HG03521 (cell line): ENCODE data around the gene POMT2.
"Not testable (repeated sequence)": the region's sequence is repeated elsewhere in the genome, so short reads cannot be mapped to it uniquely, and the experiment has no call there.

Source experiments
- ATAC-seq: cut with Tn5 transposase; IDR thresholded peaks from one replicate; pipeline ENCODE4 v1.9.1; 2021; ENCODE audit warnings: mild to moderate bottlenecking, moderate library complexity; ENCODE audit not compliant: unreplicated experiment

POMT2 gene

DNA sequence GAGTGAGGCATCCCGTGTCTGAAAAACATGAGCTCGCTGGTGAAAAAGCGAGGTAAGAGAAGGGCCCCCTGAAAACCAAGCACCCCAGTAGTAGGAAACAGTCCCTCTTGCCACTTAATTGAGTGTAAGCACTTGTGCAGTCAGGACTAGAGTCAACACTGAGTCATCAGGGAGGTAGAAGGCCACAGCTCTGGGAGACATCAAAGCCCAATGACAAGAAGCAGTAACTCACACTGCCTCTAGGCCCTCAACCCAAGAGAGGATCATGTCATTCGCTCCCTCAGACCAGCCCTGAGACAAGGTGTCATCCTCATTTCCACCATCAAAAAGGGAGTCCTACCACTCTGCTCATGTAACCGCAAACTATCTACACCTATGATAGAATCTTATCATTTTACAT, 17.8 kb downstream of the POMT2 start:
- no peak for ATAC-seq

DNA sequence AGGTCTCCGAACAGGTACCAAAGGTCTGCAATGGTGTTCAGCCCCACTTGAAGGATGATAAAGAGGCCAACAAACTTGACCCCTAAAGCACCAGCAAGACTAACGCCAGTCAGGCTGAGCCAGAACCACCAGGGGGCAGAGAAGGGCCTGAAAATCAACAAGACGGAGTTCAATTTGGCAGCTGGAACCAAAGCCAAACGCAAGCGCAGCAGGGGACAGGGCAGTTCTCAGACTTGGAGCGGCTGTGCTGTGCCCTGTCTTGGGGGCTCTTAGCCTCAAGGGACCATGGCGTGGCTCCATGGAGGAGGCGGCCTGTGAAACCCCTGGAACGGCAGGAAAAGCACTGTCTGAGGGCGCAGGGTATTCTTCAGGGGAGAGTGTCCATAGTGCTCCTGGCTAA, 19.6 kb downstream of the POMT2 start:
- ATAC-seq: no peak

DNA sequence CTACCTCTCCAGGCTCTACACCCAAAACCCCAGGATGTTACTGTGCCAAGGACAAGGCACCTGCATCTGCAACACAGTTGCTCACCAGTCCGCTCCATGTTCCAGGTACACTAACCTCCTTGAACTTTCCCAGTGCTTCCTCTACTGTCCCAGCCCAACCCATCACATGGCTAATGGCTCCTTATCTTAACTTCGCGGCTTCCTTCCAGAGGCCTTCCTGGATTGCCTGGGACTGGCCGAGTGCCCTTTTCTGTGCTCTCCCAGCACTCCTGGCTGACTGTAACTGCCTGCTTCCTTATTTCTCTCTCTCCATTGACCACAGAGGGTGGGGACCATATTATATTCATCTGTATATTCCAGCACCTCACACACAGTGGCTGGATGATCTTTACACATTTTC, 20.9 kb downstream of the POMT2 start:
- ATAC-seq: no peak

DNA sequence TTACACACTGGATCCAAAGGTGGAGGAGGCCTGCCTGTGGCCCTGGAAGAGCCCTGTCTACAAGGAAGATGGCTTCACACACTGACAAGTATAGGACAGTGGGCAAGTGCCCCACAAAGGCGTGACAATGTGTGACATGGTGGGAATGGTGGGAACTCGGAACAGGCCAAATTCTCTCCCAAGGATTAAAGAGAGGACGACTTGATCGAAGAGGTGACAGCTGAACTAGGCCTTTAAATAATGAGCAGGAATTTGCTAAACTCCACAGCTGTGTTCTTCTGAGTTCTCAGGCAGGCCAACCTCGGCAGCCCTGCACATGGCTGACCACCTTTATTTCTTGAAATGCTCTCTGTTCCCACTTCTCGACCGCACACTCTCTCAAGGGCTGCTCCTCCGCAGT, 23.8 kb downstream of the POMT2 start:
- no peak for ATAC-seq

DNA sequence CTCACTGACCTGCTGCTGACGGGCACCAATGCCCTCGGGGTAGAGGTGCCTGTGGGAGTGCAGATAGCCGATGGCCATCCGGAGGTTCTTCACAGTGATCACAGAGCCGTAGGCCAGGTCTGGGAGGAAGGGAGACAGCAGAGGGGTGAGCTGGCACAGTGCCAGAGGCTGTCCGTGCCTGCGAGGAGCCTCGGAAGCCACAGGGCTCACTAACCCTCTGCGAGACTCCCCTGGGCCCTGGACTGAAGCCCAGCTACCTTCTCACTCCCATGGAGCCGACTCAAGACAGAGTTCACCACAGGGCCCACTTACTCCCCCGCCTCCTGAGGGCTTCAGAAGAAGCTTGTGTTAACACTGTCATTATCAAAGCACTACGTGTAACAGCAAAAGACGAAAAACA, 24.5 kb downstream of the POMT2 start:
- ATAC-seq: no peak

DNA sequence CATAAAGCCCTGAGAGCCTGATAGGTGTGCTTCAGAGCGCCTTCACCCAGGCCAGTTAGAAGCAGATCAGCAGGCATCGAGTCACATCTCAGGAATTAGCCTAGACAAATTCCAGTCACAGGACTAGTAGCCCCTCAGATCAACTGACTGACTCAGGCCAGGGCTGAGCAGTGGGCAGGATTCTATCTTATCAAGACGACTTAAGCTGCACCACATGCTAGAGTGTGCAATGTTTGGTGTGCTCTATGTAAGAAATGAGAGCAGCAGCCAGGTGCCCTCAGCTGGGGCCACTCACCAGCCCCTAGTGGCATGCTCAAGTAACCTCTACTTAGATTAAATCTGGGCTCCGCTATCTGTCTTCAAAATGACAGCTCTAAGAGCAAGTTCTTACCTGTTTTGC, 30.0 kb downstream of the POMT2 start:
- ATAC-seq: no peak

DNA sequence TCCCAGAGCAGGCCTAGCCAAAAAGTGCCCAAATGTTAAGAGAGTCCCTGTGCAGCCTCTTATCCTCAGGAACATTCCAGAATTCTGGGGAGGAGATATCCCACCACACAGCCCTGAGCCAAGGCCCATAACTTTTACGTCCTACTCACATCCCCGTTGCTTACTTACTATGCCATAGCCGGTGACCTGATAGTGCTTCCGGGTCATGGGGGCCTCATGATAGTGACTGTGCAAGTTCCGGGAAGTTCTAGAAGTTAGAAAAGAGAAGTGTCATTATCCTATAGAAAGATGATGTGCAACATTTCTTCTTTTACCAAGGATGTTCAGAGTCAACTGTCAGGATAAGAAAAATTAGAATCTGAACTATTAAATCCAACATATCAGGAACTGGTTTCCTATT, 34.1 kb downstream of the POMT2 start:
- ATAC-seq: no peak

DNA sequence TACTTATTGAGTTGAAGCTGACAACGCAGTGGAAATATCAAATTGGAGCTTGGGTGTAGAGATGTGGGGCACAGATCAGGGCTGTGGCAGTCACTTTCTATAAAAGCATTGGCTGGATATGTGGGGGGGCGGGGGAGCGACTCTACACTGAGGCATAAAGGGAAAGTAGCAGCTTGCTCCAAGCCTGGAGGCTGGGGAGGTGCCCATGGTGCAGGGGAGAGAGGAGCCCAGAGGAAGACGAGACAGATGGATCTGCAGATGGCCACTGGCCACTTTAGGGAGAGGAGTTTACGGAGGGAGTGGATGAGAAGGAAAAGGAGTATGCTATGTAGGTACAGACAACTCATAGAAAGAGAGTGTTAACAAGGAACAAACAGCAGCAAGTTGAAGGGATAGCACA, 36.2 kb downstream of the POMT2 start:
- ATAC-seq: no peak

DNA sequence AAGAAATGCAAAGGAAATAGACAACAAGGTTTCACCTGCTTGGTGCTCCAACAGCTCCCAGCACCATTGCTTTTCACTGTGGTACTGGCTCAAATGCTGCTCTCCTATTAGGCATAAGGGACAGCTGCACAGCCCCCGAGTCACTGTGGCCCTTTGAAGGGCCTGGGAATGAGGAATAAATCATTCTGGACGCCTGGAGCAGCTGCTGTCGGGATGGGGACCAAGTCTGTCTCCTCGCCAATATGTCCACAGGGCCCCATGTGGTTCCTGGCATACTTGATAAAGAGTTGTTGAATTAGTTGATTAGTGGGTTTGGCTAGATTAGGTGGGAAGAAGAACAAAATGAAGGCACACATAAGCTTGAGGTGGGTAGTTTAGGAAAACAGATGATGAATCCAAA, 36.6 kb downstream of the POMT2 start:
- ATAC-seq: no peak

DNA sequence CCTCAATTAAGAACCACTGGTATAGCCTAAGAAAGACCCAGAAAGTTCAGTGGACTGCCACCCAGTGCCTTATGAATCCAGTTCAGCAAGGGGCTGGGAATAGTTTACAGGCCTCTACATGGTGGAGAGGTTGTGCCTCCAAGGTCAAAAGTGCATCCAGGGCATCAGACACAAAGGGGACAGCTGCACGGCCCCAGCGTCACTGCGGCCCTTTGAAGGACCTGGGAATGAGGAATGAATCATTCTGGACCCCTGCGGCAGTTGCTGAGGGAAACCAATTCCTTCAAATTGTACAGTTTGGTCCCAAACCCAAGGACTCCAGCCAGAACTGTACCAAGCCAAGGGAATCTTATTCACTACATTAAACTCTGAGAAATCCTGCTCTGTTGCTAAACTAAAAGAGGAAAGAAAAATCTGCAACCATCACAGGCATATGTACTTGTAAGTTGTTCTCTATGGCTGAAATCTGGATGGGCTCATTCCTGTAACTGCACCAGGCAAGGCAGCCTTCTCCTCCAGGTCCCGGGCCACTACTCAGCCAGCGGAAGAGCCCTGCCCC, 38.8 kb downstream of the POMT2 start:
- no peak for ATAC-seq

DNA sequence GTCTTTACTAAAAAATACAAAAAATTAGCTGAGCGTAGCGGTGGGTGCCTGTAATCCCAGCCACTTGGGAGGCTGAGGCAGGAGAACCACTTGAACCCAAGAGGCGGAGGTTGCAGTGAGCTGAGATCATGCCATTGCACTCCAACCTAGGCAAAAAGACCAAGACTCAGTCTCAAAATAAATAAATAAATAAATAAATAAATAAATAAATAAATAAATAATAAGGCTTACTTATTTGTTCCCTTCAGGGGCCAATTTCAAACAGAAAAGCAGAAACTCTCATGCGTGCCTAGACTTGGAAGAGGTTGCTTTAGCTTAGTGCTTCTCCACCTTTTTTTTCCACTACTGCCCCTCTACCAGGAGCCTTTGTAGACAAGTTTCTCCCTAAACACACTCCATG, 39.8 kb downstream of the POMT2 start:
- not testable (repeated sequence) for ATAC-seq

DNA sequence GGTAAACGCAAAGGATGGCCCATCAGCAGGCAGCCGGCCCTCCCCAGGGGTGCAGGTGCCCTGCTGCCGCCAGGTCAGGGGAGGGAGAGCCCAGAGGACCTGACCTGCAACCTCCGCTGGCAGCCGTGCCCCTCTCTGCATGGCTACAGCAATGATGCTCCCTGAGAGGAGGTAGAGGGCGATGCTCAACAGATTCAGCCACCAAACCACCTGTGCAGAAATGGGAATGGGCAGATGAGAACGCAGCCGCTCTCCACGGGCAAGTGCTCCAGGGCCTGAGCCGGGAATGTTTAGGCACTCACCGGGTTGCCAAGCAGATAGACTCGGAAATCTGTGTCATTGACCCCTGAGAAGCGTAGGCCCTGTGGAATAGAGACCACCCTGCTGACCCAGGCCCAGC, 41.0 kb downstream of the POMT2 start:
- no peak for ATAC-seq

DNA sequence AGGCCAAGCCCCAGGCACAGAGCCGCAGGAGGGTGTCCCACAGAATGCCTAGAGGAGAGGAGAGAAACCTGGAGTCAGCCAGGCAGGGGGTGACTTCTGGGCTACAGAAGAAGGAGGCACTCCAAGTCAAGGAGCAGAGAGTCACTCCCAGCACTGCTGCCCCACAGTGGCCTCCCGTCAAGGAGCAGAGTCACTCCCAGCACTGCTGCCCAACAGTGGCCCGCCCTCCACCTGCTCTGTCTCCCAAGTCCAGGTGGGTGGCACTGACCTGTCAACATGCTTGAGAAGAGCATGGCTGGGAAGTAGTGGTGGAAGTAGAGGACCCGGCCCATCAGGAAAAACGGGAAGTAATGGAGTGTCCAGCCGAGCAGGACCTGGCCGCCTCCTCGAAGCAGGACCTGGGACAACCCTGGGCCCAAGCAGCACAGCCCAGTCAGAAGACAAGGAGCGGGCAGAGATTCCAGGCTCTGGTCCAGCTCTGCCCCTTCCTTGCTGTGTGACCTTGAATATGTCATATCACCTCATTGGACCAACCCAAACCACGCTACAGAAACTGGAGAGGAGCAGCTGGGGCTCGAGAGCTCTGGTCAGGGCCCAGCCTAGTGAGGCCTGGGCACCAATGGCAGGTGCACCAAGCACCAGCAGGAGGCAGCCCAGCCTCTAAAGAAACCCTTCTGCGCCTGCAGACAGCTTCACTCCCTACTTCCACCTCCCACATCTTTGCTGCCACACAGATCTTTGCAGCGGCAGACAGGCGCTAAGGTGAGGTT, 42.0 kb downstream of the POMT2 start:
- no peak for ATAC-seq

DNA sequence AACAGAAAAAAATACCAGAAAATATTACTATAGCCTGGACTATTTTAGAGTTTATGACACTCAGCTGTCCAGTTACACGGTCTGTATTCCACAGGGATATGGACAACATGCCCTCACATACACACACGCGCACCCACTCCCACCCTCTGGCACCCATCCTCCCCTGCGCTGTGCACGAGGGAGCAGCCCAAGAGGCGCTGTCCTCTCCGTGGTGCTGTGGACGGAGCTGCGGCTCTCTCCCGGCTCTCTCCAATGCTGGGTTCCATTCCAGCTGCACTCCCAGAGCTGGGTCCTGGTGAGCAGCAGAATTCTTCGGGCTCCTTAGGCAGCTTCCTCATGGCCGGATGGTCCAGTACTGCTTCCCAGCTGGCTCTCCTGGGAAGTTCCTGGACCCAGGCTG, 43.7 kb downstream of the POMT2 start:
- ATAC-seq: no peak

DNA sequence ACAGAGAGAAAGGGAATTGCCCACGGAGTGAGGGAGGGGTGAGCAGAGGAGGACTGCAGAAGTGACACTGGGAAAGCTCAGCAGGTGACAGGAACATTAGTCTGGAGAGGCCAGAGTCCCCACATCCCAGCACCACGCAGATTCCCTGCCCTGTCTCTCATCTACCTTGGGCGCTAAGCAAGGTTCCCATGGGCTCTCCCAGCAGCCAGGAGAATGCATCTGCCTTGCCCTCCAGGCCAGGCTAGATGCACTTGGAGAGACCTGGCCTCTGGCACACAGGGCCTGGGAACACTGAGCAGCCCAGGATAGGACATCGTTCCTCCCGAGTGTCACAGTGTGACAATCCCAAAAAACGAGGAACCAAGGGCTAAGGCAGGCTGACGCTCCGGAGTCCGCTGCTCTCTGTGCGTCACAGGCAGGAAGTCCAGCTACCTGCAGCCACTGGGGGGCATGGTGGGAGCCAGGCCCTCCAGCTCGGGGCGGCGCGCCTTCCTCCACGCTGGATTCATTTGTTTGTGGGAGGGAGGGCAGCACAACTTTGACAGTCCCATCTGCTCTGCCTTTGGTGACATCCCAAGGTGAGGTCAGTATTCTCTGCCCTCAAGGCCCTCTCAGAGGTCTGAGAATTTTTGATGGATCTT, 44.3 kb downstream of the POMT2 start:
- no peak for ATAC-seq

DNA sequence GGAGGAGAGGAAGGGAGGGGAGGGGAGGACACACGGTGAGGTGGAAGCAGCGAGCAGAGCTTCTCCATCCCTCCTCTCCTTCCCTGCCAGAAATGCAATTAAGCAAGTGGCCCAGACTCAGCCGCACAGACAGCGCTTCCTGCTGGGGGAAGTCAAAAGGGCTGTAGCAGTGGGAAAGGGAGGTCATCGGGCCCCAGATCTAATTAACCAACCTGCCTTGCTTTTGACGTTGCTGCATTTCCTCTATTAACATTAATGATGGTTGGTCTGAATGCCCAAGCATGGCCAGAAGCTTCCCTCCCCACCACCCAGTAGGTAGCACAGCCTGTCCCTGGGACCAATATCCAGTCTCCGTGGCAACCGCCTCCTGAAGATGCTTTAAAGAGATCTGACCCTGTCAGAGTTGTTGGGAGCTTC, 45.1 kb downstream of the POMT2 start:
- ATAC-seq: no peak

DNA sequence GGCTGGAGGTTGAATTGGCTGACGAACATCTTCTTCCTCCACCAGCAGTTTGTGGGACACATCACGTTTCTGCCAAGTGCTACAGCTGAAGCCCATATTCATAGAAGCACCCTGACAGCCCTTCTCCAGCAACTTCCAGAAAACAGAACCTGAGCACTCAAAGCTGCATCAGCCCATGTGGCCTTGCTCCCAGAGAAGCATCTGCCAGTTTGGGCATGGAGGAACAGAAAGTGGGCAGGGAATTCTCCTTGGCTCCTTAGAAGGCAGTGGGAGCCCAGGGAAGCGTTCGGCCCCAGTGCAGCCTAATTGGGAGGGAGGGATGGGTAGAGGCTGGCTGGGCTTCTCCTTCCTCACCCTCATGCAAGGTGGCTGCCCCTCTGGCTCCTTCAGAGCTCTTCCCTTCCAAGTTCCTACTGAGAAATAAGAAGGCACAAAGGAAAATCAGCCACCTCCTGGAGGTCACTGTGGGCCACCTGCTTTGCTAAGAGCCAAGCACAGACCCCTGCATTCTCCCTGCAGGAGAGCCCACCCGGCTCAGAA, 45.6 kb downstream of the POMT2 start:
- no peak for ATAC-seq

DNA sequence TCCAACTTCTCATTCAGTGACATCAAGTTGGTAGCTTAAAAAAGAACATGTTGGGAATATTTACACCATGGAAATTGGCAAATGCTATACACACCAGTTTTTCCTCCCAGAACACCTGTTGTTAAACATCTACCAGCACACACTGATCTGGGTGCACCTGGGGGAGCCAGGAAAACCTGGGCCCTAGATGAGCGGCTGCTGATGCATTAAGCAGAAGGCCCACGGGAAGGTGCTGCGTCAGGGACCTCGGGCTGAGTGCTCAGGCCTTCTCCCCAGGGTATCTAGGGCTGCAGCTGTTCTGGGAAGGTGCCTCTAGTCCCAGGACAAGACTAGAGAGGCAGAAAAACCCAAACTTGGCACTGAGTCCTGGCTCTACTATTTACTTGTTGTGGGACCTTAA, 46.9 kb downstream of the POMT2 start:
- ATAC-seq: no peak

DNA sequence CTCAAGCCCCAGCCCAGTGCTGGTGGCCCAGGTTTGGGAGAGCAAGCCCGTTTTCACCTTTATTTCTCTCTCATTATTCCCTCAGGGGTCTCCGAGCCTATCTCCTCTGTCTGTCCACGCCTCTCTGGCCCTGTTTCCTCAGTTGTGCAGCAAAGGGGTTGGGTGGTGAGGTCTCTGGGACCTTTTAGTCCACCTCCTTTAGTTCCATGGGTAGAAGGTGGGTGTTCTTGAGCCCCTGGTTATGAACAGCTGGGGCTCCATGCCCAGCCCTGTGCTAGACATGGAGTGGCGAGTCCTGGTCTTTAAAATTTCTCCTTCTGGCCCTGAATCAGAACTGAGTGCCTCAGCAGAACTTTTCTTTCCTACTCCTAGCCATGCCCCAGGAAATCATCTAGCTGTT, 48.4 kb downstream of the POMT2 start:
- no peak for ATAC-seq

DNA sequence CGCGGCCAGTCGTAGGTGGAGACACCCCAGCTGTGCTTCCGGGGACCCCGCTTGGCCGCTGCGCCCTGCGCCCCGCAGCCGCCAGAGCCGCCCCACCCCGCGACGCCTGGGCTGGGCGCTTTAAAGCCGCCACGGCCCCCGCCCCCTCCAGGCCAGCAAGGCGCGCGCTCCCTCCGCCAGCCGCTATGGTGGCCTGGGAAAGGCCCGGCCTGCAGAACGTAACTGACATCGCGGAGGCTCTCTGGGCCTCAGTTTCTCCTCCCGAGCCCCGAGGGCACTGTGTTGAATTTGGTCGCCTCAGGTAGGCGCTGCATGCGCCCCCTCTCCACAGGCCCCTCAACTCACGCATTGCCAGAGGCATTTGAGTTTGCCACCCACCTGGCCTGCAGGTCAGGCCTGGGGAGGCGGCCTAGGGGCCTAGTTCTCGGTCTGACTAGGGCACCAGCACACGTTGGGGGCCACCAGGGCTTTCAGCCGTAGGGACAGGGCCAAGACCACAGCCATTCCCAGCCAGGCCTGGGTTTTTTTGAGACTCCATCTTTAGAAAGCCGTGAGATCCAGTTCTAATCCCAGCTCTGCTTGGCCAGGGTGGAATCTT, 49.5 kb downstream of the POMT2 start, which contains the start of gene NGB:
Gene NGB (minus strand): TSS at position 94 of the 598 bp plus-strand sequence. CDS start 269 bp downstream, outside the sequence.
- no peak for ATAC-seq

DNA sequence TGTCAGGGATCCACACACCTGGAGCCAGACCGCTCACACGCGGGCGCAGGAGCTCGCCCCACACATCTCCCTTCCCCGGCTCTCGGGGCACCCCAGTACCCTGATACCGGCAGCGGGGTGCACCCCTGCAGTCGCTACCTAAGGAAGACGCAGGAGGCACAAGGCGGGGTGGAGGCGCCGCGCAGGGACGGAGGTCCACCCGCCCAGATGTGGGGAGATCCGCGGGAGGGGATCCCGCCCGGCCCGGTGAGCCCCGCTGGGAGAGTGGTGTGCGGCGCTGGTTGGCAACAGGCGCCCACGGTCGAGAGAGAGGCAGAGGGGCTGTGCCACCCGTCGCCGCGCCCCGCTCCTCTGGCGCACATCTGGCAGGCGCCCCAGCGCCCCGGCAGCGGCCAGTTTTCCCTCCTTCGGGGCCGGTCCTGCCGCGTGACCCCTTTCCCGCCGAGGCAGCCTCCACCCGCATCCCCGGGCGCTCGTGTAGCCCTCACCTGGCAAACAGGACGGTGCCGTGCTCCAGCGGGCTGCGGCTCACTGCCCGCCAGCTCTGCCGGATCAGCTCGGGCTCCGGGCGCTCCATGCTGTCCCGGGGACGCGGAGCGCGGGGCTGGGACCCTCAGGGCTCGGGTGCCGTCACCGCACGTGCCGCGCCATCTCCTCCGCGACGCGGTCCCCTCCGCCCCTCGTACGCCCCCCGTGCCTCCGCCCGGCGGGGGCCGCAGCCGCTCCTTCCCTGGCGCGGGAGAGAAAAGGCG, 50.1 kb downstream of the POMT2 start:
- ATAC-seq: no peak
